GM12878 (cell line): Measurements from ENCODE around the gene PAX5. TPM values are rescaled to one million over a fixed set of nuclear protein-coding genes. Genes with fewer than 3 reads are reported as not detected.

Experiments
- ATAC-seq: fragments of 200-7000 bp; cut with Tn5 transposase; 3 replicates; pipeline ENCODE4 v1.9.1; 2020; ENCODE audit warnings: mild to moderate bottlenecking, moderate library complexity
- BruUV-seq: library from RNA; stranded (reverse); fragments of 400-500 nt; replicated peaks from 2 replicates; lab custom pipeline; 2021; lab: Mats Ljungman, UMichigan
- CTCF ChIA-PET: fragments of 300-600 bp; sonication (Branson Sonifier 250); formaldehyde crosslinking; extraction: SDS; loops from one replicate; lab custom pipeline; 2021; ENCODE audit warnings: inconsistent platforms; lab: Yijun Ruan, JAX
- POLR2A ChIA-PET: fragments of 350-600 bp; formaldehyde crosslinking; extraction: SDS; loops from one replicate; lab custom pipeline; 2021; ENCODE audit warnings: inconsistent platforms; lab: Charles Lee
- RAD21 ChIA-PET: fragments of 300-600 bp; sonication (Branson Sonifier 250); formaldehyde crosslinking; loops from one replicate; lab custom pipeline; 2023; ENCODE audit warnings: antibody characterized with exemption; ENCODE audit not compliant: unreplicated experiment; lab: Charles Lee
- SMC1A ChIA-PET: fragments of 300-600 bp; sonication (Branson Sonifier 250); formaldehyde crosslinking; loops from one replicate; lab custom pipeline; 2023; ENCODE audit not compliant: unreplicated experiment, uncharacterized antibody; lab: Charles Lee
- DNase-seq: peaks from one replicate; pipeline ENCODE4 v3.0.0-alpha.2; 2011; ENCODE audit warnings: low read depth, low spot score
- FAIRE-seq: peaks from 3 replicates; lab custom pipeline; 2011; peaks lifted over from hg19 to GRCh38; lab: Jason Lieb, UNC
- H2AFZ ChIP-seq: 2 replicates; pipeline ENCODE4 v1.6.0; 2011; ENCODE audit warnings: low read depth, low read length, control low read depth; ENCODE audit not compliant: control insufficient read depth
- H3K27ac ChIP-seq: 2 replicates; pipeline ENCODE4 v1.5.1; 2011; ENCODE audit warnings: control low read depth; ENCODE audit not compliant: control insufficient read depth, insufficient read depth
- H3K27me3 ChIP-seq, 2 experiments: replicated peaks in 1 of 2; 2 replicates each; pipeline versions ENCODE4 v1.6.0 to v1.6.1; 2011; ENCODE audit warnings: low read length in 1 of 2; ENCODE audit not compliant: control insufficient read depth in 2 of 2, insufficient read depth in 2 of 2
- H3K36me3 ChIP-seq, 2 experiments: 2 replicates each; pipeline ENCODE4 v1.5.1; 2011; ENCODE audit warnings: low read length in 1 of 2; ENCODE audit not compliant: control insufficient read depth in 2 of 2, insufficient read depth in 2 of 2
- H3K4me1 ChIP-seq: 2 replicates; pipeline ENCODE4 v1.6.1; 2011; ENCODE audit warnings: mild to moderate bottlenecking, low read length, moderate library complexity, mixed read lengths; ENCODE audit not compliant: control insufficient read depth, insufficient read depth
- H3K4me2 ChIP-seq: 2 replicates; pipeline ENCODE4 v1.6.0; 2011; ENCODE audit warnings: control low read depth; ENCODE audit not compliant: control insufficient read depth, insufficient read depth
- H3K4me3 ChIP-seq: fragments of 200-600 bp; sonication (generic); 2 replicates; pipeline ENCODE4 v1.5.1; 2016
- H3K79me2 ChIP-seq: 2 replicates; pipeline ENCODE4 v1.6.0; 2011; ENCODE audit warnings: low read length; ENCODE audit not compliant: control insufficient read depth, insufficient read depth
- H3K9ac ChIP-seq: 2 replicates; pipeline ENCODE4 v1.8.0; 2011; ENCODE audit warnings: low read length, control low read depth, mixed read lengths; ENCODE audit not compliant: control insufficient read depth, insufficient read depth
- H3K9me3 ChIP-seq: replicated peaks from 3 replicates; pipeline ENCODE4 v1.5.1; 2011; ENCODE audit warnings: mild to moderate bottlenecking, low read length; ENCODE audit not compliant: control insufficient read depth, insufficient read depth
- H4K20me1 ChIP-seq: 2 replicates; pipeline ENCODE4 v1.6.0; 2011; ENCODE audit not compliant: control insufficient read depth, insufficient read depth
- ATF7 ChIP-seq: fragments of 450-650 bp; IDR thresholded peaks from 2 replicates; pipeline ENCODE4 v1.6.1; 2016; ENCODE audit warnings: low read depth, mild to moderate bottlenecking
- CBX5 ChIP-seq: sonication (generic); IDR thresholded peaks from 2 replicates; pipeline ENCODE4 v1.6.1; 2016; ENCODE audit warnings: low read depth, moderate library complexity, mild to moderate bottlenecking, inconsistent platforms
- CHD2 ChIP-seq: IDR thresholded peaks from 2 replicates; pipeline ENCODE4 v1.6.1; 2011; ENCODE audit warnings: low read depth, low read length, improper control_type of control experiment, borderline replicate concordance
- EGR1 ChIP-seq, 2 experiments: IDR thresholded peaks; 1 replicate in 1 of 2; 2 replicates in 1 of 2; pipeline ENCODE4 v1.6.1; 2011 to 2012; ENCODE audit warnings: low read depth in 2 of 2, low read length in 2 of 2, borderline replicate concordance in 1 of 2, mild to moderate bottlenecking in 1 of 2, moderate library complexity in 1 of 2
- HCFC1 ChIP-seq: fragments of 150-350 bp; IDR thresholded peaks from 2 replicates; pipeline ENCODE4 v1.6.1; 2014; ENCODE audit warnings: low read length
- HDAC2 ChIP-seq: fragments of 200-600 bp; sonication (generic); IDR thresholded peaks from 2 replicates; pipeline ENCODE4 v1.6.1; 2017
- JUNB ChIP-seq: IDR thresholded peaks from 2 replicates; pipeline ENCODE4 v1.6.1; 2016; ENCODE audit warnings: antibody characterized with exemption, mild to moderate bottlenecking
- RBBP5 ChIP-seq: fragments of 200-600 bp; sonication (generic); conservative IDR thresholded peaks from 2 replicates; pipeline ENCODE4 v1.6.1; 2016
- RELB ChIP-seq: fragments of 450-650 bp; IDR thresholded peaks from 2 replicates; pipeline ENCODE4 v1.6.1; 2017; ENCODE audit warnings: low read depth, mild to moderate bottlenecking, moderate library complexity
- SREBF1 ChIP-seq: IDR thresholded peaks from 2 replicates; pipeline ENCODE4 v1.6.1; 2012; ENCODE audit warnings: mild to moderate bottlenecking, low read length
- TARDBP ChIP-seq: IDR thresholded peaks from 2 replicates; pipeline ENCODE4 v1.6.1; 2016; ENCODE audit warnings: borderline replicate concordance
- ZNF217 ChIP-seq: fragments of 450-650 bp; IDR thresholded peaks from 2 replicates; pipeline ENCODE4 v1.6.1; 2017; ENCODE audit warnings: antibody characterized with exemption, mild to moderate bottlenecking
- ZNF622 ChIP-seq: fragments of 450-650 bp; IDR thresholded peaks from 2 replicates; pipeline ENCODE4 v1.6.1; 2017; ENCODE audit warnings: mild to moderate bottlenecking, inconsistent platforms
- WGBS: methylation state at CpG from one replicate; pipeline ENCODE4 v1.1.6; 2016; ENCODE audit warnings: low lambda C conversion rate; ENCODE audit not compliant: insufficient replicate concordance, insufficient coverage; ENCODE audit errors: missing lambda C conversion rate; 5-methylcytosine and 5-hydroxymethylcytosine counted together
- in situ Hi-C: fragments of 300-500 bp; cut with MboI; formaldehyde crosslinking; loops from 9 replicates; pipeline ENCODE4 v1.14.3; 2018; ENCODE audit warnings: mixed read lengths
- intact Hi-C: fragments of 100-400 bp; cut with micrococcal nuclease; formaldehyde crosslinking; loops from one replicate; pipeline ENCODE4 v1.14.2; 2022; ENCODE audit not compliant: unreplicated experiment
- polyA plus RNA-seq, 11 experiments: library from polyadenylated mRNA; depleted of rRNA in 4 of 11; unstranded in 6 of 11; stranded (reverse) in 5 of 11; fragments of >200 nt; fragmentation: Nextera tagmentation in 4 of 11; fragmentation: Illumina TruSeq in 1 of 11; extraction: Ambion mirVana in 4 of 11; extraction: Trizol in 1 of 11; gene quantifications; 1 replicate in 1 of 11; 2 replicates in 10 of 11; pipeline versions ENCODE4 v1.2.1 to v1.2.3, GENCODE V29; 2011 to 2016; ENCODE audit warnings: inconsistent platforms in 2 of 11, missing spikeins in 2 of 11, low read depth in 1 of 11
- total RNA-seq, 4 experiments: library from RNA; depleted of rRNA in 3 of 4; stranded (reverse); fragments of >200 nt in 3 of 4; fragmentation: Illumina TruSeq in 1 of 4; extraction: Trizol in 1 of 4; gene quantifications; 2 replicates each; pipeline versions ENCODE4 v1.2.1 to v1.2.3, GENCODE V29; 2013 to 2021
- TF ChIP-seq, protein P1 (sequence below): fragments of 450-650 bp; IDR thresholded peaks from 2 replicates; pipeline ENCODE4 v1.6.1; 2016; ENCODE audit warnings: mild to moderate bottlenecking
- TF ChIP-seq, protein P2 (sequence below): fragments of 450-650 bp; IDR thresholded peaks from 2 replicates; pipeline ENCODE4 v1.6.1; 2017; ENCODE audit warnings: mild to moderate bottlenecking, moderate library complexity

Gene PAX5
- total and polyA plus RNA-seq, 10 of the 15 experiments (the other 5 are each of a cell fraction or from before 2014, with no cell fraction given): 2.2 to 123 (median 31.9) TPM

DNA sequence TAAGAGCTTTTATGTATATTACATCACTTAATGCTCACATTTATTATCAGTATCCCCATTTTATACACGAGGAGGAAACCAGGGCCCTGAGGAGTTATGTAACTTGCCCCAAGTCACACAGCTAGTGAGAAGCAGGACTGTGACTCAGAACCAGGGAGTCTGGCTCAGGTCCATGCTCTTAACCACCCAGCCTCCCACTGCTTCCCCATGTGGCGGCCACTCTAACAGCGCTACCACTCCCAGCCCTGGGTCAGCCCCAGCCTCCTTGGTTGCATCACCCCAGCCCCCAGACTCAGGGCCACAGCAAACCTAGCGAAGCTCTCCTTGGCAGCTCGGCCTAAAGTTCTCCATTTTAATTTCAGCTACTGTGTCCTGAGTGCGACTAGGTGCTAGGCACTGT lies 159.1 kb downstream of the PAX5 start:
- BruUV-seq: no TSS peak
- intact Hi-C loops (loop anchor here (5.0 to 10.0 kb wide), 3 partner anchors 250 to 530 kb away; partner anchors contain the start of gene ZCCHC7), in situ Hi-C loops (loop anchor here (5.0 kb wide), 1 partner anchor 152 kb away; no protein-coding TSS in a partner anchor)
- no peak overlapping the region for H2AFZ ChIP-seq
- peaks cover 5% of the 10 kb centered on the region for H3K79me2 ChIP-seq
- no peaks in the 10 kb centered on the region for H4K20me1 ChIP-seq
- ATAC-seq (no peak), DNase-seq (no peak), FAIRE-seq (no peak)
- H3K4me1 ChIP-seq: peaks cover 43% of the 10 kb centered on the region
- H3K9me3 ChIP-seq: no peaks in the 10 kb centered on the region
- no peaks in the 10 kb centered on the region for H3K27me3 ChIP-seq
- POLR2A ChIA-PET: interaction anchor here (1.4 kb wide), 1 partner anchor 62 kb away, joined by 4 read pairs; no protein-coding TSS in a partner anchor
- H3K9ac ChIP-seq: no peak overlapping the region
- RAD21 ChIA-PET: interaction anchor here (1.1 to 3.7 kb wide), 5 partner anchors 99 to 455 kb away, joined by 3 to 37 read pairs (median 16); no protein-coding TSS in a partner anchor
- 73% methylated on average over 6 of the region's 6 CpGs for WGBS
- no peak overlapping the region for H3K27ac ChIP-seq
- CTCF ChIA-PET: interaction anchor here (0.8 to 4.0 kb wide), 13 partner anchors 9 to 534 kb away, joined by 3 to 56 read pairs (median 8); no protein-coding TSS in a partner anchor
- H3K4me2 ChIP-seq: no peak overlapping the region
- SMC1A ChIA-PET: interaction anchor here (1.0 to 1.9 kb wide), 8 partner anchors 30 to 517 kb away, joined by 3 to 6 read pairs (median 3); no protein-coding TSS in a partner anchor
- no peak overlapping the region for H3K4me3 ChIP-seq
- peaks cover 40 to 44% of the 10 kb centered on the region in 2 experiments for H3K36me3 ChIP-seq
- TF ChIP-seq, protein P1, sequence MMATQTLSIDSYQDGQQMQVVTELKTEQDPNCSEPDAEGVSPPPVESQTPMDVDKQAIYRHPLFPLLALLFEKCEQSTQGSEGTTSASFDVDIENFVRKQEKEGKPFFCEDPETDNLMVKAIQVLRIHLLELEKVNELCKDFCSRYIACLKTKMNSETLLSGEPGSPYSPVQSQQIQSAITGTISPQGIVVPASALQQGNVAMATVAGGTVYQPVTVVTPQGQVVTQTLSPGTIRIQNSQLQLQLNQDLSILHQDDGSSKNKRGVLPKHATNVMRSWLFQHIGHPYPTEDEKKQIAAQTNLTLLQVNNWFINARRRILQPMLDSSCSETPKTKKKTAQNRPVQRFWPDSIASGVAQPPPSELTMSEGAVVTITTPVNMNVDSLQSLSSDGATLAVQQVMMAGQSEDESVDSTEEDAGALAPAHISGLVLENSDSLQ: no peak
- TF ChIP-seq CBX5 (no peak), CHD2 (no peak), RBBP5 (no peak), TARDBP (no peak), HCFC1 (no peak), HDAC2 (no peak), RELB (no peak), SREBF1 (no peak), ZNF217 (no peak), ATF7 (no peak), JUNB (no peak), EGR1 (IDR thresholded peaks at IDR 0.05; ENCODE audit: borderline replicate concordance in 1 of 2, low read depth in 2 of 2, low read length in 2 of 2) (no peak), ZNF622 (no peak)
- TF ChIP-seq, protein P2, sequence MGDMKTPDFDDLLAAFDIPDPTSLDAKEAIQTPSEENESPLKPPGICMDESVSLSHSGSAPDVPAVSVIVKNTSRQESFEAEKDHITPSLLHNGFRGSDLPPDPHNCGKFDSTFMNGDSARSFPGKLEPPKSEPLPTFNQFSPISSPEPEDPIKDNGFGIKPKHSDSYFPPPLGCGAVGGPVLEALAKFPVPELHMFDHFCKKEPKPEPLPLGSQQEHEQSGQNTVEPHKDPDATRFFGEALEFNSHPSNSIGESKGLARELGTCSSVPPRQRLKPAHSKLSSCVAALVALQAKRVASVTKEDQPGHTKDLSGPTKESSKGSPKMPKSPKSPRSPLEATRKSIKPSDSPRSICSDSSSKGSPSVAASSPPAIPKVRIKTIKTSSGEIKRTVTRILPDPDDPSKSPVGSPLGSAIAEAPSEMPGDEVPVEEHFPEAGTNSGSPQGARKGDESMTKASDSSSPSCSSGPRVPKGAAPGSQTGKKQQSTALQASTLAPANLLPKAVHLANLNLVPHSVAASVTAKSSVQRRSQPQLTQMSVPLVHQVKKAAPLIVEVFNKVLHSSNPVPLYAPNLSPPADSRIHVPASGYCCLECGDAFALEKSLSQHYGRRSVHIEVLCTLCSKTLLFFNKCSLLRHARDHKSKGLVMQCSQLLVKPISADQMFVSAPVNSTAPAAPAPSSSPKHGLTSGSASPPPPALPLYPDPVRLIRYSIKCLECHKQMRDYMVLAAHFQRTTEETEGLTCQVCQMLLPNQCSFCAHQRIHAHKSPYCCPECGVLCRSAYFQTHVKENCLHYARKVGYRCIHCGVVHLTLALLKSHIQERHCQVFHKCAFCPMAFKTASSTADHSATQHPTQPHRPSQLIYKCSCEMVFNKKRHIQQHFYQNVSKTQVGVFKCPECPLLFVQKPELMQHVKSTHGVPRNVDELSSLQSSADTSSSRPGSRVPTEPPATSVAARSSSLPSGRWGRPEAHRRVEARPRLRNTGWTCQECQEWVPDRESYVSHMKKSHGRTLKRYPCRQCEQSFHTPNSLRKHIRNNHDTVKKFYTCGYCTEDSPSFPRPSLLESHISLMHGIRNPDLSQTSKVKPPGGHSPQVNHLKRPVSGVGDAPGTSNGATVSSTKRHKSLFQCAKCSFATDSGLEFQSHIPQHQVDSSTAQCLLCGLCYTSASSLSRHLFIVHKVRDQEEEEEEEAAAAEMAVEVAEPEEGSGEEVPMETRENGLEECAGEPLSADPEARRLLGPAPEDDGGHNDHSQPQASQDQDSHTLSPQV: no peak
